ENCODE results near the gene ASB11. TPM values are rescaled to one million over a fixed set of nuclear protein-coding genes. Genes with fewer than 3 reads are reported as not detected.

Gene ASB11
- total RNA-seq, 2 experiments from 2014 or later: not detected

Other genes with a start within 250 kb of the ASB11 start
- under 1 TPM; 0.54 to 0.99 TPM for gene ASB9, start 45.6 kb downstream of the ASB11 start, total RNA-seq
- 10 to 100 TPM; 28.1 to 30.7 TPM for gene PIGA, start 19.9 kb upstream of the ASB11 start, total RNA-seq
- not detected for gene VEGFD, start 68.8 kb upstream of the ASB11 start, total RNA-seq
- gene PIR, start 177.7 kb upstream of the ASB11 start, total RNA-seq: 1 to 10 TPM; 1.9 to 3.0 TPM
- gene BMX, start 185.2 kb upstream of the ASB11 start, total RNA-seq: not detected